ENCODE data around the gene SPSB1.

SPSB1 gene

DNA sequence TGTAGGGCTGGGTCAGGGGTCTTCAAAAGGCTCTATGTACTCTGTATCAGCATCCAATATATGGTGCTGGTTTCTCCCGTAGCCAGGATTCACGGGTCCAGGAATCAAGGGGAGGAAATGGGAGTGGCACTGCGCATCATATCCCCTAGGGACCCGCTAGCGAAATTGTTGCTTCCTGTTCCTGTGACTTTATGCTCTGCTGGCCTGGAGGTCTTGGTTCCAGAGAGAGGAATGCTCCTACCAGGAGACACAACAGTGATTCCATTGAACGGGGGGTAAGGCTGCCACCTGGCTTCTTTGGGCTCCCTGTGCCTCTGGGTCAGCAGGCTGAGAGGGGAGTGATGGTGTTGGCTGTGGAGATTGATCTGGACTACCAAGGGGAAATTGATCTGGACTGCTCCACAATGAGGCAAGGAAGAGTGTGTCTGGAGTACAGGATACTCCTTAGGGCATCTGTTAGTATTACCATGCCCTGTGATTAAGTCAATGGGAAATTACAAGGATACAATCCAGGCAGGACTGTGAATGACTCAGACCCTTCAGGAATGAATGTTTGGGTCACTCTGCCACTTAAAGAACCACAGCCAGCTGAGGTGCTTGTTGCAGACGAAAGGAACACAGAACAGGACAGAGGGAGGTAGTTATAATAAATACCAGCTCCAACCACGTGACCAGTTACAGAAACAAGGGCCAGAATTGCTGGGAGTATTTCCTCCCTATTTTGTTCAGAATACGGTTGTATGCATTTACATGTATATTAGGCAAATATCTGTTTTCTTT, 10.2 kb downstream of the SPSB1 start:
- TF ChIP-seq TOX (CRISPR knock-in tag; IDR thresholded peaks at IDR 0.05; ENCODE audit: borderline replicate concordance) (peak; percentile 34; the same call in 1 of the 2 replicates), ISL1 (CRISPR knock-in tag; IDR thresholded peaks at IDR 0.05) (peak; percentile 52; the same call in 1 of the 2 replicates)
- TF ChIP-seq, protein P1, sequence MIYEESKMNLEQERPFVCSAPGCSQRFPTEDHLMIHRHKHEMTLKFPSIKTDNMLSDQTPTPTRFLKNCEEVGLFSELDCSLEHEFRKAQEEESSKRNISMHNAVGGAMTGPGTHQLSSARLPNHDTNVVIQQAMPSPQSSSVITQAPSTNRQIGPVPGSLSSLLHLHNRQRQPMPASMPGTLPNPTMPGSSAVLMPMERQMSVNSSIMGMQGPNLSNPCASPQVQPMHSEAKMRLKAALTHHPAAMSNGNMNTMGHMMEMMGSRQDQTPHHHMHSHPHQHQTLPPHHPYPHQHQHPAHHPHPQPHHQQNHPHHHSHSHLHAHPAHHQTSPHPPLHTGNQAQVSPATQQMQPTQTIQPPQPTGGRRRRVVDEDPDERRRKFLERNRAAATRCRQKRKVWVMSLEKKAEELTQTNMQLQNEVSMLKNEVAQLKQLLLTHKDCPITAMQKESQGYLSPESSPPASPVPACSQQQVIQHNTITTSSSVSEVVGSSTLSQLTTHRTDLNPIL (CRISPR knock-in tag; IDR thresholded peaks at IDR 0.05; ENCODE audit: low read depth): no peak
- ATAC-seq: peak; percentile 93

DNA sequence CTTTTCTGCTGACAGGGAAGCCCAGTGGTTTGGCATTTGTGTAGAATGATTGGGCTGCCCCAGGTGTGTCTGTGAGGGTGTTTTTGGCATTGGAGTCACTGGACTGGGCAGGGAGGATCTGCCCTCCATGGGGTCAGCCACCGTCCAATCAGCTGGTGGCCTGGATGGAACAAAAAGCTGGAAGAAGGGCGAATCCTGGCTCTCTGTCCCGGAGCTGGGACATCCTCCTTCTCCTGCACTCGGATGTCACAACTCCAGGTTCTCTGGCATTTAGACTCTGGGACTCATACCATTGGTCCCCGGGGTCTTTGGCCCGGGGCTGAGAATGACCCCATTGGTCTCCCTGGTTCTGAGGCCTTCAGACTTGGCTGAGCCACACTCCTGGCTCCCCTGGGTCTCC, 11.2 kb downstream of the SPSB1 start:
- TF ChIP-seq BACH2 (CRISPR knock-in tag; IDR thresholded peaks at IDR 0.05; ENCODE audit: borderline replicate concordance) (no peak), ZNF8 (CRISPR knock-in tag; IDR thresholded peaks at IDR 0.05) (no peak), SNAI2 (CRISPR knock-in tag; IDR thresholded peaks at IDR 0.05) (no peak), RARB (CRISPR knock-in tag; IDR thresholded peaks at IDR 0.05) (no peak)
- TF ChIP-seq, protein P2, sequence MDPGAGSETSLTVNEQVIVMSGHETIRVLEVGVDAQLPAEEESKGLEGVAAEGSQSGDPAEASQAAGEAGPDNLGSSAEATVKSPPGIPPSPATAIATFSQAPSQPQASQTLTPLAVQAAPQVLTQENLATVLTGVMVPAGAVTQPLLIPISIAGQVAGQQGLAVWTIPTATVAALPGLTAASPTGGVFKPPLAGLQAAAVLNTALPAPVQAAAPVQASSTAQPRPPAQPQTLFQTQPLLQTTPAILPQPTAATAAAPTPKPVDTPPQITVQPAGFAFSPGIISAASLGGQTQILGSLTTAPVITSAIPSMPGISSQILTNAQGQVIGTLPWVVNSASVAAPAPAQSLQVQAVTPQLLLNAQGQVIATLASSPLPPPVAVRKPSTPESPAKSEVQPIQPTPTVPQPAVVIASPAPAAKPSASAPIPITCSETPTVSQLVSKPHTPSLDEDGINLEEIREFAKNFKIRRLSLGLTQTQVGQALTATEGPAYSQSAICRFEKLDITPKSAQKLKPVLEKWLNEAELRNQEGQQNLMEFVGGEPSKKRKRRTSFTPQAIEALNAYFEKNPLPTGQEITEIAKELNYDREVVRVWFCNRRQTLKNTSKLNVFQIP (CRISPR knock-in tag; IDR thresholded peaks at IDR 0.05; ENCODE audit: borderline replicate concordance, low read depth): no peak
- no peak for ATAC-seq

DNA sequence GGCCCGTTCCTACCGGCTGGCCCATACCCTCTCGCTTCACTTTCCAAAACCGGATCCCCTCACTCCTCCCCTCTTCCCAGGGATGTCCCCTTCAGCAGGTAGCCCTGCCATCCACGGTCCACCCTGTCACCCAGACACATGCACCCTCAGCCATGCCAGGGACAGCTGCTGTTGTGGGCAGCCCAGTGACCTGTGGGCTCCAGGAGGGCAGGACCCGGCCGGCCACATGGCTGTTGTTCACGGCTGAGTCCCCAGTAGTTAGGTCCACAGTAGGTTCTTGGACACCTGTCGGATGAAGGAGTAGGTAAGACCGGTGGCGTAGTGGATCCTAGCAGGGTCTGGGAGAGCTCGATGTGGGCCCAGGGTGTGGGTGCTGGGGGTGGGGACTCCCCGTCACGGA, 12.5 kb downstream of the SPSB1 start:
- ATAC-seq: no peak
- TF ChIP-seq ZNF70 (CRISPR knock-in tag; IDR thresholded peaks at IDR 0.05): no peak
- TF ChIP-seq, protein P3, sequence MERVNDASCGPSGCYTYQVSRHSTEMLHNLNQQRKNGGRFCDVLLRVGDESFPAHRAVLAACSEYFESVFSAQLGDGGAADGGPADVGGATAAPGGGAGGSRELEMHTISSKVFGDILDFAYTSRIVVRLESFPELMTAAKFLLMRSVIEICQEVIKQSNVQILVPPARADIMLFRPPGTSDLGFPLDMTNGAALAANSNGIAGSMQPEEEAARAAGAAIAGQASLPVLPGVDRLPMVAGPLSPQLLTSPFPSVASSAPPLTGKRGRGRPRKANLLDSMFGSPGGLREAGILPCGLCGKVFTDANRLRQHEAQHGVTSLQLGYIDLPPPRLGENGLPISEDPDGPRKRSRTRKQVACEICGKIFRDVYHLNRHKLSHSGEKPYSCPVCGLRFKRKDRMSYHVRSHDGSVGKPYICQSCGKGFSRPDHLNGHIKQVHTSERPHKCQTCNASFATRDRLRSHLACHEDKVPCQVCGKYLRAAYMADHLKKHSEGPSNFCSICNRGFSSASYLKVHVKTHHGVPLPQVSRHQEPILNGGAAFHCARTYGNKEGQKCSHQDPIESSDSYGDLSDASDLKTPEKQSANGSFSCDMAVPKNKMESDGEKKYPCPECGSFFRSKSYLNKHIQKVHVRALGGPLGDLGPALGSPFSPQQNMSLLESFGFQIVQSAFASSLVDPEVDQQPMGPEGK (CRISPR knock-in tag; IDR thresholded peaks at IDR 0.05; ENCODE audit: borderline replicate concordance): no peak
- no peak for TF ChIP-seq RARB (CRISPR knock-in tag; IDR thresholded peaks at IDR 0.05)
- no peak for TF ChIP-seq BACH2 (CRISPR knock-in tag; IDR thresholded peaks at IDR 0.05; ENCODE audit: borderline replicate concordance)
- TF ChIP-seq ZC3H10 (CRISPR knock-in tag; IDR thresholded peaks at IDR 0.05): no peak
- no peak for TF ChIP-seq ZNF8 (CRISPR knock-in tag; IDR thresholded peaks at IDR 0.05)
- no peak for TF ChIP-seq ISL1 (CRISPR knock-in tag; IDR thresholded peaks at IDR 0.05)
- TF ChIP-seq, protein P2 (CRISPR knock-in tag; IDR thresholded peaks at IDR 0.05; ENCODE audit: borderline replicate concordance, low read depth): no peak
- no peak for TF ChIP-seq GLIS3 (CRISPR knock-in tag; IDR thresholded peaks at IDR 0.05)
- TF ChIP-seq, protein P4, sequence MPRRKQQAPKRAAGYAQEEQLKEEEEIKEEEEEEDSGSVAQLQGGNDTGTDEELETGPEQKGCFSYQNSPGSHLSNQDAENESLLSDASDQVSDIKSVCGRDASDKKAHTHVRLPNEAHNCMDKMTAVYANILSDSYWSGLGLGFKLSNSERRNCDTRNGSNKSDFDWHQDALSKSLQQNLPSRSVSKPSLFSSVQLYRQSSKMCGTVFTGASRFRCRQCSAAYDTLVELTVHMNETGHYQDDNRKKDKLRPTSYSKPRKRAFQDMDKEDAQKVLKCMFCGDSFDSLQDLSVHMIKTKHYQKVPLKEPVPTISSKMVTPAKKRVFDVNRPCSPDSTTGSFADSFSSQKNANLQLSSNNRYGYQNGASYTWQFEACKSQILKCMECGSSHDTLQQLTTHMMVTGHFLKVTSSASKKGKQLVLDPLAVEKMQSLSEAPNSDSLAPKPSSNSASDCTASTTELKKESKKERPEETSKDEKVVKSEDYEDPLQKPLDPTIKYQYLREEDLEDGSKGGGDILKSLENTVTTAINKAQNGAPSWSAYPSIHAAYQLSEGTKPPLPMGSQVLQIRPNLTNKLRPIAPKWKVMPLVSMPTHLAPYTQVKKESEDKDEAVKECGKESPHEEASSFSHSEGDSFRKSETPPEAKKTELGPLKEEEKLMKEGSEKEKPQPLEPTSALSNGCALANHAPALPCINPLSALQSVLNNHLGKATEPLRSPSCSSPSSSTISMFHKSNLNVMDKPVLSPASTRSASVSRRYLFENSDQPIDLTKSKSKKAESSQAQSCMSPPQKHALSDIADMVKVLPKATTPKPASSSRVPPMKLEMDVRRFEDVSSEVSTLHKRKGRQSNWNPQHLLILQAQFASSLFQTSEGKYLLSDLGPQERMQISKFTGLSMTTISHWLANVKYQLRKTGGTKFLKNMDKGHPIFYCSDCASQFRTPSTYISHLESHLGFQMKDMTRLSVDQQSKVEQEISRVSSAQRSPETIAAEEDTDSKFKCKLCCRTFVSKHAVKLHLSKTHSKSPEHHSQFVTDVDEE (CRISPR knock-in tag; IDR thresholded peaks at IDR 0.05): no peak
- TF ChIP-seq, protein P5, sequence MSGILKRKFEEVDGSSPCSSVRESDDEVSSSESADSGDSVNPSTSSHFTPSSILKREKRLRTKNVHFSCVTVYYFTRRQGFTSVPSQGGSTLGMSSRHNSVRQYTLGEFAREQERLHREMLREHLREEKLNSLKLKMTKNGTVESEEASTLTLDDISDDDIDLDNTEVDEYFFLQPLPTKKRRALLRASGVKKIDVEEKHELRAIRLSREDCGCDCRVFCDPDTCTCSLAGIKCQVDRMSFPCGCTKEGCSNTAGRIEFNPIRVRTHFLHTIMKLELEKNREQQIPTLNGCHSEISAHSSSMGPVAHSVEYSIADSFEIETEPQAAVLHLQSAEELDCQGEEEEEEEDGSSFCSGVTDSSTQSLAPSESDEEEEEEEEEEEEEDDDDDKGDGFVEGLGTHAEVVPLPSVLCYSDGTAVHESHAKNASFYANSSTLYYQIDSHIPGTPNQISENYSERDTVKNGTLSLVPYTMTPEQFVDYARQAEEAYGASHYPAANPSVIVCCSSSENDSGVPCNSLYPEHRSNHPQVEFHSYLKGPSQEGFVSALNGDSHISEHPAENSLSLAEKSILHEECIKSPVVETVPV (CRISPR knock-in tag; IDR thresholded peaks at IDR 0.05): no peak
- no peak for TF ChIP-seq OSR1 (CRISPR knock-in tag; IDR thresholded peaks at IDR 0.05)
- TF ChIP-seq, protein P1 (CRISPR knock-in tag; IDR thresholded peaks at IDR 0.05; ENCODE audit: low read depth): no peak
- no peak for TF ChIP-seq TCF4 (CRISPR knock-in tag; IDR thresholded peaks at IDR 0.05; ENCODE audit: borderline replicate concordance)
